Renal cortical epithelial cell (primary cell): ENCODE measurements around the gene SHB. TPM values are rescaled to one million over a fixed set of nuclear protein-coding genes. Genes with fewer than 3 reads are reported as not detected.

Experiments used
- DNase-seq: peaks from one replicate; pipeline ENCODE4 v3.0.0-alpha.2; 2011; ENCODE audit warnings: low read depth
- total RNA-seq: library from RNA; depleted of rRNA; stranded (reverse); fragments of >200 nt; gene quantifications from 2 replicates; pipeline ENCODE4 v1.2.3, GENCODE V29; 2014

SHB gene
- total RNA-seq, 1 donor from 2014 or later, result 37.3 TPM

DNA sequence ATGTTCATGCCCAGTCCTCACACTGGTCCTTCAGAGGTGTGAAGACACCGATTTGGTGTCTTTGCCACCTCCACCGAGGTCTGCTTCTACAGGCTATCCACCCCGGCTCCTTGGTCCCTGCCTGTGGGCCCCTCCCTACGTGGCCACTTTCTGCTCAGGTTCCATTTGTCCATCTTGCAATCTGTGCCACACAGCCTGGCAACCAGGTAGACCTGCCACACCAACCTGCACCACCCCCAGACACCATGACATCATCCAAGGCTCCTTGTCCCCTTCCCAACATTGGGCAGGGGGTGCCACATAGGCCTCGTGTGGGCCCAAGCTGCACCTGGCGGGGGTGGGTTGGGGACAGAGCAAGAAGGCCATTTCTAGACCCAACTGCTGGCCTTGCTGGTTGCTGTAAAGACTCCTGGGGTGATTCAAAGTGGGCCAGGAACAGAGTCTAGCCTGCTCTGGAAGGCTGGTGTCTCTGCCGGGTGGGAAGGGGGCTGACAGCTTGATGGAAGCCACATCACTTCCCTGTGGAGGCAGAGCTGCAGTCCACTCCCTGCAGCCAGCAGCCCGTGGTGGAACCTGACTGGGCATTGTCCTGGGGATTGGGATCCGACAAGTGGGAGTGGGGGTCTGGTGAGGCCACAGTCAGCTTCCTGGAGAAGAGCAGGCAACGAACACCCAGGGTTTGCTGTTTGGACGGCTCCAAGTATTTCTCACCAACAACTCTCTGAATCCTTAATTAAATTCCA, 99.3 kb downstream of the SHB start:
- DNase-seq, result no peak

DNA sequence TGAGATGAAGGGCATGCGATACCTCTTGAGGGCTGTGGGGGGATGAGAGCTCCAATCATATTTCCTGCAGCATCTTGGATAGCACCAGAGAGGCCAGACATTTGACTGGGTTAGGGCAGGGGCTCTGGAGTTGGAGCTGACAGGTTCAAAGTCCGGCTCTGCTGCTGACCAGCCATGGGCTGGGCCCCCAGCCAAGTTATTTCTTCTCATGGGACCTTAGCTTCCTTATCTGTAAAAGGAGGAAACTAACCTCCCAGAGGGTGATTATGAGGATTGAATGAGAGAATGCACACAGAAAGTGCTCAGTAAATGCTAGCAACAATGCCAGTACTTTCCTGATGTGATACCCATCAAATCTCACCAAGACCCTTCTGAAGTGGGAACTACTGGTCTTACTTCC, 99.9 kb downstream of the SHB start:
- peak; percentile 68 for DNase-seq

DNA sequence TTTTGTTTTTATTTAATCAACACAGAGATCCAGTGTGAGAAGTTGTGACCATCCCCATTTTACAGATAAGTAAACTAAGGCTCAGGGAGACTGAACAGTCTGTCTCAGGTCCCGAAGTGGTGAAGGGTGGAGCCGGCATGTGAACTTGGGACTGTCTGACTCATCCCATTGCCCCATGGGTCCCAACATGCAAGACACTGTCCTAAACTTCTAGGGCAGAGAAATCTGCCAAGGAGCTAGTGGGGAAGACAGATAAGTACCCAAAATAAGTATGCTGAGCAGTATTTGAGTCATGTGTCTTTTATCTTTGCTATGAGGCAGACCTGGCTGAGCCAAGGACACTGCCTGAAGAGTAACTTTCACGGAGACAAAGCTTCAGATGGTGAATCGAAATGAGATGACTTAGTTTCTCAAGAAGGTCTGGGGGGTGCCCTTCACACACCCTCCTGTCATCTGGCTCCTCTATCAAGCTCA, 100.8 kb downstream of the SHB start:
- peak; percentile 67 for DNase-seq

DNA sequence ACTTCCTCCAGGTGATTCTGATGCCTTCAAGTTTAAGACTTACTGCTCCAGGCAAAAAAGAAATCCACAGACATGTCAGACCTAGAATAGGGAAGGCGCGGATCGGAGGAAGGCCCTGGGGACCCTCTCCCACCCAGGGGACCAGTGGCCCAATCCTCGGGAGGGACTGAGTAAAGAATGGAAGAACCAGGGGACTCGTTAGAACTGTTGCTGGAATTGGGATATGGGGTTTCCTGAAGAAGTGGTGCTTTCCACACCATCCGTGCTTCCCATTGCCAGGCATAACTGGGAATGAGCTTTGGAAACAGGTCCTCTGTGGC, 101.3 kb downstream of the SHB start:
- DNase-seq, result no peak

DNA sequence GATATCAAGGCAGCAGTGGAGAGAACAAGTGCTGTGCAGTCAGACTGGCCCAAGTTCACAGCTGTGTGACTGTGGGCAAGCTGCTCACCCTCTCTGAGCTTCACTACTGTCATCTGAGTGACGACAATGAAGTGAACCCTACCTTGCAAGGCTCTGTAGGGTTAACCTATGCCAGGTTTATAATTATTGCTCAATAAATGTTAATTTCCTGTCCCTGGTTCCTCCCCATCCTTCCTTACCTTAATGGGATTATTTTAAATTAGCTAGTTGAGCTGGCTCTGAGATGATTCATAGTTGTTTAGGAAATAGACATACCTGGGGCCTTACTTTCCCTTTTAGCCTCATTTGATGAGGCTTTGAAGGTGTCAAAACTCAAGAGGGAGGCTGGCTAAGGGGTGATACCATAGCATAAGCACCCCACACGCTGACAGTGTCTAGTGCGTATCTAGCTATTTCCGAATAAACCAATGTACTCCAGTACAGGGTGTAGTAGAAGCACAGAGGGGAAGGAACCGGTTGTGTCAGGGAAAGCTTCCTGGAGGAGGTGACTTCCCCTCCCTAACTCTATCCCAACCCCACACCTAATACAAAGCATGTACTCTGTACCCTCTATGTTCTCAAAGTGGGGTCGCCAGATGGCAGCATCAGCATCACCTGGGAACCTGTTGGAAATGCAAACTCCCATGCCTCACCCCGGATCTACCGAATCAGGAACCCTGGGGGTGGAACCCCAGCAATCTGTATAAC, 101.8 kb downstream of the SHB start:
- peak; percentile 70 for DNase-seq

DNA sequence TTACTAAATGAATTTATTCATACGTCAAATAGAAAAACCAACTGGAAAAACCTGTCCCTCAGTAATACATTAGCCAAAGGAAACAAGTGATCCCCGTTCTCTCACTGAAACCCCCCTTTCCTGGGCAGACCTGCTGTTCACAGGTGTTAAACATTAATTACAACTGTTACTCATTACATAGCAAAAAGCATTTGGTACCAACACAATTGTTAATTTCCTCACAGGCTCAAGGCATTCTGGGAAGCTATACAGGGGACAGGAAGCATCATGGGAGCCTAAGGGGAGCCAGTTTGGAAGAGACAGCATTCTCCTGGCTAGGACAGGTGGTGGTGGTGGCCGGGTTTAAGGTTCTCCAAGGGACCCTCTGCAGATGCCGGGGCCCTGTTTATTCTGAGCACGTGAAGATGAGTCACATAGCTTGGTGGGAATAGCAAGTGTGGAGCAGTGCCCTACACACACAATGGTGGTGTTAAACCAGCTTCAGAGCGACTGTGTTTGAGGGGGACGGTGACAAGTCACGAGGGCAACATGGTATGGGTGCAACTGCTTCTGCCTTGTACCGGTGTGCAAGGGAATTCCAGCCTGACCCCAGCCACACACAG, 102.5 kb downstream of the SHB start:
- peak; percentile 98 for DNase-seq

DNA sequence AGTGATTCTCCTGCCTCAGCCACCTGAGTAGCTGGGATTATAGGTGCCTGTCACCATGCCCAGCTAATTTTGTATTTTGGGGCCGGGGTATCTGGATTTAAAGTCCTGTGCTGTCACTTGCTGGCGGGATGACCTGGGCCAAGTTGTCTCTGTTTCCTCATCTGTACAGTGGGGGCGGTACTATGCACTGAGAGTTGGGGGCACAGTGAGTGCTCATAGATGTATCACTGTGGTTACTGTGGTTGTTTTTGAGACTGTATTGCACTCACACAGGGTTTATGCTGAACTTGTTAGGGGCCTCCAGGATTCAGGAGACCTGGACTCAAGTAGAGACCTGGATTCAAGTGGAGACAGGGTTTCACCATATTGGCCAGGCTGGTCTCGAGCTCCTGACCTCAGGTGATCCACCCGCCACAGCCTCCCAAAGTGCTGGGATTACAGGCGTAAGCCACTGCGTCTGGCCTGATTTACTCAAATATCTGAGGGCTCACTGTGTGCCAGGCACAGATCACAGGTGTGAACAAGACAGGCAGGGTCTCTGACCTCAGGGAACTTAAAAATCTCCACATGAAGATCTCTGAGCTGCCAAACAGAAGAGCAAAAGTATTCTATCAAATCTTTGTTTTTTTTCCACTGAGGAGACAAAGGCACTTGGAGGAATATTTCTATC, 103.2 kb downstream of the SHB start:
- DNase-seq, result peak; percentile 61

DNA sequence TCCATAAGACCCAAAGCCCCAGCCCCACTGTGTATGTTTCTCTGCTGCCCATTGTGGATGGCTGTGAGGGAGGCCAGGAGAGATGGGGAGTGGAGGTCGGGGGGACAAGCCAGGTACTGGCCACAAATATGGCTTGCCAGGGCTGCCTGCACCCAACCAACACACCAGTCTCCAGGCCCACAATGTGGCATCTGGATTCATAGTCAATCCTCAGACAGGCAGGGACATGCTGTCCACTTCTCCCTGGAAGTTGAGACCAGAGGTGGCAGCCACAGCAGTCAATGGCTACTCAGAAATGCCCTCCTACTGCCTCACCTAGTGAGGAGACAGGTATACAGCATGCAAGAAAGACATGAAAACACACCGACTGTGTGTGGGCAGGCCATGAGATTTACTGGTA, 103.9 kb downstream of the SHB start:
- DNase-seq, result no peak

DNA sequence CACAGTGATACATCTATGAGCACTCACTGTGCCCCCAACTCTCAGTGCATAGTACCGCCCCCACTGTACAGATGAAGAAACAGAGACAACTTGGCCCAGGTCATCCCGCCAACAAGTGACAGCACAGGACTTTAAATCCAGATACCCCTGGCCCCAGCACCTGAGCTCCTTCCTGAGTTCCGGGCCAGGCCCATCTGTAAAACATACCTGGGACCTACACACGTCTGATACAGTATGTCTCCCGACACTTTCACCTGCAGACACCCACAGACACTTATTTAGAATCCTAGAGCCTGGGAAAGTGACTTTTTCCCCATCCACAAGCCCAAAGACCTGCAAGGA, 104.3 kb downstream of the SHB start:
- DNase-seq, result no peak

DNA sequence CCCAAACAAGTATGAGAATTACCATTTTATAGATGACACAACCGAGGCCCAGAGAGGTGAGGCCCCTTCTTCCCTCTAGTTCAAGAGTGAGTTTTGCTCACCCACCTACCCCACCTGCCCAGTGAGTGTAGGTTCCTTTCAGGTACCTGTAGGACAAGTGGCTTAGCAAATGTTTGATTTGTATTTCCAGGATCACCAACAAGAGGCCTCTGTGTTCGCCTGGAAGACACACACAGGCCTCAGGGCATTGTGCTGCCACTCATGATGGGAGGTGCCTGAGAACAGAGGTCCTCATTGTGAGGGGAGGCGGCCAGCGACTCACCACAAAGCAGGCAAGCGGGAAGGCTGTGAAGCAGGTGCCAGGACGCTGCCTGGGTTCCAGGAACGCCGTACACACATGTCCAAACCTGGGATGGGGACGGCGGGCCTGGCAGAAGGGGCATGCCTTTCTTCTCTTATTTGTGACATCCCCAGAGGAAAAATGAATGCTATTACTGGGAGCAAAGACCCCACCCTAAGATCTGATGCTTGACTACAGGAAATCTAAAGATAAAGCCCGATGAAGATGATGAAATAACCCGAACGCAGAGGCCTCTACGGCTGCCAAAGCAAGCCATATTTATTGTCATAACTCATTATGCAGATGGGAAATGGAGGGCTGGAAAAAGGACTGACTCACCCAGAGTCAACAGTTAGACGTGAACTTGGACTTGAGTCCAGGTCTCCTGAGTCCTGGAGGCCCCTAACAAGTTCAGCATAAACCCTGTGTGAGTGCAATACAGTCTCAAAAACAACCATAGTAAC, 104.9 kb downstream of the SHB start:
- DNase-seq, result peak; percentile 88

DNA sequence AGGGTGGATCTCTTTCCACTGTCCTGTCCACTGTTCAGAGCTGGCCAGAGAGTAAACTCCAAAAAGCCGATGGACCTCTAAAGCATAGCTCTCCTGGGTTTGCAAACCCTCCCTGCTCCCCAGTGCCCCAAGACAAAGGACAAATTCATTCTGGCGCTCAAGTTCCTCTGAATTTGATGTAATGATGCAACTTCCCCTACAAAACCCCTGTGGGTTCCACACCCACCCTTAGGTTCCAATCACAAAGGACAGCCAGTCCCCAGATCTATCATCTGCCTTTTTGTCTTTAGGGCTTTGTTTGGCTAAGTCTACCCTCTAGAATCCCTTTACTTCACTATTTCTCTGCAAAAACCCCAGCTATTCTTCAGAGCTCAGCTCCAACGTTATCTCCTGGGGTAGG, 107.7 kb downstream of the SHB start:
- DNase-seq, result no peak

DNA sequence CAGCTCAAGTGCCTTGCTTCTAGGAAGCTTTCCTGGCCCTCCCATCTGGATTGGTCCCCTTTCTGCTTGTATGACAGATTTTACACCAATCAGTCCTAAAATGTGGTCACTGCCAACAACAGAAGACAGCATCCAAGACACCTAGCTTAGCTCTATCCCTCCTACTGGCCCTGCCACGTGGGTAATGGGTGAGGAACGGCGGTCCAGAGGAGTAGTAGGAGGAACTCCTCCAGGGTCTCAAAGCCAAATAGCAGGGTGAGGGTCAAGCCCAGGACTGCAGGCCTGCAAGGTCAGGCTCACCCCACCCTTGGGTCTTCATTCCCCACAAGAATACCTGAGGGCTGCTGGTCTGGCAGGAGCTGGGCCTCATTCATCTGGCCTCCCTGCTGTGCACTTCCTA, 108.4 kb downstream of the SHB start:
- no peak for DNase-seq

DNA sequence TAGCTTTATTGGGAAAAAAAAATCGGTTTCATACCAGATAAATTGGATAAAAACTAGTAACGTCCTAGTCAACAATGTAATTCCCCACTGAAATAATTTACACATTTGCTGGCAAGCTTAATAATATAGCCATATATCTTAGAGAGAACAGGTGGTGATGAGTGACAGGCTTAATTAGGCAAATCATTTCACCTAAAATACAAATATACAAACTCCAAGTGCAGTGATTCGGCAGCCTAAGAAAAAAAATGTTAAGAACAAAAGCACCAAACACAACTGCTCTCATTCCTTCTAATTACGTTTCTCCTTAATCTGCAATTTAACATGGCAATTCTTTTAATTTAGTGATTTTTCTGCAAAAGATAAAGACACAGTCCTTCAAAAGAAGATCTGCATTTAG, 109.1 kb downstream of the SHB start:
- no peak for DNase-seq

DNA sequence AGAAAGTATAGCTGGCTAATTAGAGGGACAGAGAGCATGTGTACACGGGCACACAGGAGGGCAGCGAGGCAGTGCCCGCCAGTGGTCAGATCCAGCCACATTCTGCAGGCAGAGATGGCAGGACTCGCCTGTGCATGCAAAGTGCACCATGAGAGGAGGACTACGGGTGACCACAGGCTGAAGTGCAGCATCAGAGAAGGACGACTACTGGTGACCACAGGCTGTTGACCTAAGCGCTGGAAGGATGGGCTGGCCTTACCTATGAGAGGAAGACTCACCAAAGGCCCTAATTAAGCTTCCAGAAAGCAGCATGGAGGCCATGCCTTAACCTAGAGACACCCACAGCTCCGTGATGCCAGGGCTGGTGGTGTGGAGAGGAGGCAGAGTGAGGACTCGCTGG, 110.9 kb downstream of the SHB start:
- DNase-seq, result no peak

DNA sequence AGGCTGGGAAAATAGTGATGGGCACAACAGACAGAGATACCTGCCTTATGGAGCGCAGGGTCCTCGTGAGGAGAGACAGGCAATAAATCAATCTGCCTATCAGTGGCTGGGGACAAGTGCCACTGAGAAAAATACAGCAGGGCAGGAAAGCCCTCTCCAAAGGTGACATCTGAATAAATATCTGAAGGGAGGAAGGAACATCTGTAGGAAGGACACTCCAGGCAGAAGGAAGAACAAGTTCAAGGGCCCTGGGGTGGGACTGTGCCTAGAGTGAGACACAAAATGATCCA, 111.4 kb downstream of the SHB start:
- DNase-seq, result no peak

DNA sequence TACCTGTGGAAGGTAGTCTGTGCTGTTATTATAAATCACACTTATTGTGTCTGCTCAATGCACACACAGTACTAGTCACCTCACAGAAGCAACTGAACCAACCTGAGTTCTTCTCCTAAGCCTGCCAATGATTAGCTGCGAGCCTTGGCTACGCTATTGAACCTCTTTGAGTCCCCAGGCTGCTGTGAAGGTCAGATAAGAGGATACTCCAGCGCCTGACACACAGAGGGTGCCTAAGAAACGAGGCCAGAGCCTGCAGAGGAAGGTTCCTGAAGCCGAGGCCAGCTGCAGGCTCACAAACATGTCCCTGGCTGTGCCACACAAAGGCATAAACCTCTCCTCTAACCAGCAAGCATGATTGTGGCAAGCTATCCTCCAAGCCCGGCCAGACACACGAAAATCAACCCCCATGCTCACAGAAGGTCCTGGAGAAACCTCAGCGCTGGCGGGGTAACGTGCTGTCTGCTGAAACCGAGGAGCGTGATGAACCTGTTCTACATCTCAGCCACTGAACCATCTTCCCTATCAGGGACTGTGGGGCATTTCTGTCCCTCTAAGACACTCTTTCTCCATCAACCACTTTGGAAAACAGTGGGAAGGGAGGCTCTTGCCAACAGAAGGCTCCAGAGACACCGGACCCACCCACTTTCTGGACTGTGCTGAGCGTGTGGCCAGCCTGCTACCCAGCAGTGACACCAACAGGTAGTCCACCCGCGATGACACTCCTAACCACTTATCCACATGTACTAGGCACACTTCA, 111.9 kb downstream of the SHB start:
- DNase-seq, result no peak

DNA sequence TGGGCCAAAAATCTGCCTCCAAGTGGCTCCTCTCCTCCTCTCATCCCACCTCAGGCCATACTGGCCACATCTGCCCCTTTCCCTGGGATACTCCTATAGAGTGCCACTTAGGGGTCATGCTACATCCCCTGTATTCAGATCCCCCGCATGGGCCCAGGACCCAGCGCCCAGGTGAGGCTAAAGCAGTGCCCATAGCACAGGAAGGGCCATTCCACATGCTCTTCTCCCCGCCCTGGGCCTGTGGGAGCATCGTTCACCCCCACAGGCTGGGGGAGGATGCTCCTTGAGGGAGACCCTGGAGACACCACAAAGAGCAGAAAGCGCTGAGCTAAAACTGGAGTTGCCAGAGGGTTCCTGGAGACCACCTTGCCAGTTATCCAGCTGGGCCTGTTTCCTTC, 112.6 kb downstream of the SHB start:
- no peak for DNase-seq

DNA sequence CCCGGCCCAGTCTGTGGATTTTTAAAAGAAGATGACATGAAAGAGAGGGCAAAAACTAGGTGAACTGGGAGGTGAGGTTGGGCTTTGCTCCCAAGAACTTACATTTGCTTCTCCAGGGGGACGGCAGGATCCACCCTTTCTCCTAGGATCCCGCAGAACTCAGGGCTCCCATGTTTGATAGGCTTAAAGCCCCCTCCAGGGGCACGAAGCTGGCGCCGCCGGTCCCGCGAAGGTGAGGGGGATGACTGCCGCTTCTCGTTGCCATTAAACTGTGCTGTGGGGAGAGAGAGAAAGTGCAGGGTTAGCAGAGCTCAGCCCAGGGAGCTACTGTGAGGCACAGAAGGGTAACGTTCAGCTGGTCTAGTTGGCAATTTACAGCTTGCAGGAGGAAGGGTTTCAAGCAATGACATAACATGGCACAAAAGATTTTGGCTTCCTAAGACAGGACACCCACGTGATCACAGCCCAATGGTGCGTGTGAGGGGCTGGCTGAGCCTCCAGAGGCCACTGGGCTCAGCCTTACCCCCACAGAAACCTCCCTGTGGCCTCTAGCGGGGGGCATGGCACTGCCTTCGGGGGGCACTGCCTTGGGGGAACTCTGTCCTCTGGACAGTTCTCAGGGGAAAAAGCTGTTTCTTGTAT, 113.1 kb downstream of the SHB start:
- peak; percentile 34 for DNase-seq

DNA sequence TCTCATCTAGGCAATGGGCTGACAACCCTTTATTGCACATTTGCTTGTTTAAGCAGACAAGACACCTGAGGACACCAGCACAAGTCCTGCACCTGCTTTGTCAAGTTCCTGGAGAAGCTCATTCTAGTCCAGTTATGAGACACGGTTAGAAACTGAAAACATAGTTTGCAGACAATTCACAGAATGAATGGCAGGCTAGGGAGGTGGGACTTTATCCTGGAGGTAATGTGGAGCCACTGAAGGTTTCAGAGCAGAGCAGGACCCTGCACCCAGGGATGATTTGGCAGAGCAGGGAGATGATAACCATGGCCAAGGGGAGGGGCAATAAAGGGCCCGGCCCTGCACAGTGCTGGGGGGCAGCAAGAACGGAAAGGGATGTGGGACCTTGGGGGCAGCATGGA, 114.4 kb downstream of the SHB start:
- no peak for DNase-seq

DNA sequence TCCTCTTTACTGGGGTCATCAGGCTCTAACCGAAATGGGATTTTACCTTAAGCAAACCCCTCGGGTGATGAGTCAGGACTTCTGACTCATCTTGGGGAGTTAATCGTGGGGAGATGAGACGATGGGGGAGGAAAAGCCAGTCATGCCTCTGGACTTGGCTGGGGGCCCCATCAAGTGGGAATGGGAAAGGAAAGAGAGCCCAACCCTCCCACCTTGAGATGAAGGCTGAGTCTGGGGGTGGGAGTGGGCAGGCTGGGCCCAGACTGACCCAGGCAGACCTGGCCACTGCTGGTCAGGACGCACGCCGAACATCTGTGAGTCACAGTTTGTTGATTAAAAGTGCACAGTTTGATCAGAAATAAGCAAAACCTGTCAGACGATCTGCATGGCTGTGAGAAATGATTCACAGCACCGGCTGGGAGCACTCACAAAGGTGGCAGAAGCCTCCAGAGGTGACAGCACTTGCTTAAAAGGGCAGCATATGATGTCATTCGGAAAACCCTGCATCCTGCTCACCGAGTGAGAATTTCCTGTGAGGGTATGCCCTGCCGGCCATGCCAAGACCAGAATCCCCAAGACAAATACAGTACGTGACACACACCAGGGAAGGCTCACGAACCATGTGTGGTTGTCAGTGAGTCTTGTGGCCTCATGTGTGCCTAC, 115.1 kb downstream of the SHB start:
- DNase-seq, result peak; percentile 98
